ENCODE results near the gene CNPY4.

- TF ChIP-seq, protein P1, sequence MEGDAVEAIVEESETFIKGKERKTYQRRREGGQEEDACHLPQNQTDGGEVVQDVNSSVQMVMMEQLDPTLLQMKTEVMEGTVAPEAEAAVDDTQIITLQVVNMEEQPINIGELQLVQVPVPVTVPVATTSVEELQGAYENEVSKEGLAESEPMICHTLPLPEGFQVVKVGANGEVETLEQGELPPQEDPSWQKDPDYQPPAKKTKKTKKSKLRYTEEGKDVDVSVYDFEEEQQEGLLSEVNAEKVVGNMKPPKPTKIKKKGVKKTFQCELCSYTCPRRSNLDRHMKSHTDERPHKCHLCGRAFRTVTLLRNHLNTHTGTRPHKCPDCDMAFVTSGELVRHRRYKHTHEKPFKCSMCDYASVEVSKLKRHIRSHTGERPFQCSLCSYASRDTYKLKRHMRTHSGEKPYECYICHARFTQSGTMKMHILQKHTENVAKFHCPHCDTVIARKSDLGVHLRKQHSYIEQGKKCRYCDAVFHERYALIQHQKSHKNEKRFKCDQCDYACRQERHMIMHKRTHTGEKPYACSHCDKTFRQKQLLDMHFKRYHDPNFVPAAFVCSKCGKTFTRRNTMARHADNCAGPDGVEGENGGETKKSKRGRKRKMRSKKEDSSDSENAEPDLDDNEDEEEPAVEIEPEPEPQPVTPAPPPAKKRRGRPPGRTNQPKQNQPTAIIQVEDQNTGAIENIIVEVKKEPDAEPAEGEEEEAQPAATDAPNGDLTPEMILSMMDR (IDR thresholded peaks at IDR 0.05; ENCODE audit: low read length): peak; percentile 93
- TF ChIP-seq EZH2 (optimal IDR thresholded peaks at IDR 0.05; ENCODE audit: low read depth, low read length): no peak
These were observed 37.8 kb upstream of the CNPY4 start, which contains the start of gene ZNF3 for GRCh38 chr7:100081535-100082102.
